ENCODE measurements around the gene EFHC1. TPM values are rescaled to one million over a fixed set of nuclear protein-coding genes. Genes with fewer than 3 reads are reported as not detected.

The EFHC1 gene
- total and polyA plus RNA-seq, 2 experiments from 2014 or later = 17.4 to 18.3 TPM

- Histone ChIP-seq H4K20me1 (ENCODE audit: insufficient read depth, poor library complexity, severe bottlenecking) (no peaks in the 10 kb centered on the region), H3K79me2 (no peaks in the 10 kb centered on the region), H3K36me3 (replicated peaks; ENCODE audit: insufficient read depth, low read depth) (no peaks in the 10 kb centered on the region), H3K27ac (no peak overlapping the region), H2AFZ (no peak overlapping the region), H3K9me2 (replicated peaks; ENCODE audit: insufficient read depth) (no peaks in the 10 kb centered on the region), H3K4me2 (no peak overlapping the region), H3K4me1 (ENCODE audit: insufficient read depth) (no peaks in the 10 kb centered on the region), H3K9me3 (ENCODE audit: low read depth) (no peaks in the 10 kb centered on the region), H3K4me3 (no peak overlapping the region), H3K27me3 (no peaks in the 10 kb centered on the region)
- no peak for DNase-seq (ENCODE audit: low spot score)
- 92% methylated on average over 1 of the region's 1 CpG for WGBS (ENCODE audit: low lambda C conversion rate, missing lambda C conversion rate)
- TF ChIP-seq EZH2 (IDR thresholded peaks at IDR 0.05; ENCODE audit: borderline replicate concordance) = no peak
- no peak for TF ChIP-seq CTCF (IDR thresholded peaks at IDR 0.05; ENCODE audit: poor library complexity)
- no peak for TF ChIP-seq EZH2phosphoT487 (IDR thresholded peaks at IDR 0.05; ENCODE audit: low read depth, severe bottlenecking, unreplicated experiment)
These were observed 15.2 kb downstream of the EFHC1 start for GRCh38 chr6:52435345-52435744.

GRCh38 chr6:52438926-52439325 is 18.8 kb downstream of the EFHC1 start:
- TF ChIP-seq EZH2 (IDR thresholded peaks at IDR 0.05; ENCODE audit: borderline replicate concordance) = no peak
- no peak for TF ChIP-seq CTCF (IDR thresholded peaks at IDR 0.05; ENCODE audit: poor library complexity)
- TF ChIP-seq EZH2phosphoT487 (IDR thresholded peaks at IDR 0.05; ENCODE audit: low read depth, severe bottlenecking, unreplicated experiment) = no peak
- H3K4me3 ChIP-seq = no peak overlapping the region
- DNase-seq (ENCODE audit: low spot score) = no peak
- H3K9me2 ChIP-seq (replicated peaks; ENCODE audit: insufficient read depth) = no peaks in the 10 kb centered on the region
- no peak overlapping the region for H2AFZ ChIP-seq
- no peak overlapping the region for H3K4me2 ChIP-seq
- WGBS (ENCODE audit: low lambda C conversion rate, missing lambda C conversion rate) = 91% methylated on average over 2 of the region's 2 CpGs
- H3K36me3 ChIP-seq (replicated peaks; ENCODE audit: insufficient read depth, low read depth) = no peaks in the 10 kb centered on the region
- no peaks in the 10 kb centered on the region for H3K4me1 ChIP-seq (ENCODE audit: insufficient read depth)
- H3K27me3 ChIP-seq = no peaks in the 10 kb centered on the region
- no peaks in the 10 kb centered on the region for H4K20me1 ChIP-seq (ENCODE audit: insufficient read depth, poor library complexity, severe bottlenecking)
- H3K79me2 ChIP-seq = no peaks in the 10 kb centered on the region
- no peak overlapping the region for H3K27ac ChIP-seq
- H3K9me3 ChIP-seq (ENCODE audit: low read depth) = no peaks in the 10 kb centered on the region

GRCh38 chr6:52454556-52454955 is 34.4 kb downstream of the EFHC1 start:
- Histone ChIP-seq H3K4me2 (no peak overlapping the region), H3K27me3 (no peaks in the 10 kb centered on the region), H3K27ac (peak overlapping the region; percentile 44)

More at GRCh38 chr6:52454556-52454955, 34.4 kb downstream of the EFHC1 start:
- Histone ChIP-seq H2AFZ (no peak overlapping the region), H3K79me2 (no peaks in the 10 kb centered on the region), H3K9me2 (replicated peaks; ENCODE audit: insufficient read depth) (no peaks in the 10 kb centered on the region), H3K36me3 (replicated peaks; ENCODE audit: insufficient read depth, low read depth) (no peaks in the 10 kb centered on the region), H3K4me3 (no peak overlapping the region), H4K20me1 (ENCODE audit: insufficient read depth, poor library complexity, severe bottlenecking) (no peaks in the 10 kb centered on the region), H3K4me1 (ENCODE audit: insufficient read depth) (no peaks in the 10 kb centered on the region), H3K9me3 (ENCODE audit: low read depth) (no peaks in the 10 kb centered on the region)
- no peak for TF ChIP-seq EZH2phosphoT487 (IDR thresholded peaks at IDR 0.05; ENCODE audit: low read depth, severe bottlenecking, unreplicated experiment)
- no peak for TF ChIP-seq EZH2 (IDR thresholded peaks at IDR 0.05; ENCODE audit: borderline replicate concordance)
- TF ChIP-seq CTCF (IDR thresholded peaks at IDR 0.05; ENCODE audit: poor library complexity) = no peak
- no peak for DNase-seq (ENCODE audit: low spot score)
- WGBS (ENCODE audit: low lambda C conversion rate, missing lambda C conversion rate) = 94% methylated on average over 2 of the region's 2 CpGs
